ENCODE measurements around the gene FAM53A.

DNA sequence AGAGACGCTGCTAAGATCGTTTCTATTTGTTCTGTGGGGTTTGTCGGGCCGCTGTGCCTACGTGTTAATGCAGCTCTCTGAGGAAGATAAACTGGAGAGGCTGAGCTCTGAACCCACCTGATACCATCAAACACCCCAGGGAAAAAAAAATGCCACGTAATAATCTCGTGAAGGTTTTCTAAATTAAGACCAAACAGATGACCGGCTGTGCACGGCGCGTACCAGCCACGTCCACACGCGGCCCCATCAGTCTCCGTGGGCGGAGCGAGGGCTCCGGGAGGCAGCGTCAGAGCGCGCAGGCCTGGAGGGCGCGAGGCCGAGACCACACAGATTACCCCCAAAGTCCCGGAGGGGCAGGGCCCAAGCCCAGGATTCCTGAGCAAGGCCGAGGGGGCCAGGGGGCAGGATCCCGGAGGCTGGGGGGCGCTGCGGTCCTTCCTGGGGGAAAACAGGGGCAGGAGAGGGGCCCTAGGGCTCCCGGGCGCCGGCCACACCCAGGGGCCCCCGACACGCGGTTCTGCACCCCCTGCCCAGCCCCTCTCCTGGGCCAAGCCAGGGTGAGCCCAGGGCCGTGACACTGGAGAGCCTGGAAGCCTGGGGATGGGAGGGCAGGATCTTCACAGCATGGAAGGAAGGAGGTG lies 91.9 kb downstream of the FAM53A start:
- TF ChIP-seq, protein P1, sequence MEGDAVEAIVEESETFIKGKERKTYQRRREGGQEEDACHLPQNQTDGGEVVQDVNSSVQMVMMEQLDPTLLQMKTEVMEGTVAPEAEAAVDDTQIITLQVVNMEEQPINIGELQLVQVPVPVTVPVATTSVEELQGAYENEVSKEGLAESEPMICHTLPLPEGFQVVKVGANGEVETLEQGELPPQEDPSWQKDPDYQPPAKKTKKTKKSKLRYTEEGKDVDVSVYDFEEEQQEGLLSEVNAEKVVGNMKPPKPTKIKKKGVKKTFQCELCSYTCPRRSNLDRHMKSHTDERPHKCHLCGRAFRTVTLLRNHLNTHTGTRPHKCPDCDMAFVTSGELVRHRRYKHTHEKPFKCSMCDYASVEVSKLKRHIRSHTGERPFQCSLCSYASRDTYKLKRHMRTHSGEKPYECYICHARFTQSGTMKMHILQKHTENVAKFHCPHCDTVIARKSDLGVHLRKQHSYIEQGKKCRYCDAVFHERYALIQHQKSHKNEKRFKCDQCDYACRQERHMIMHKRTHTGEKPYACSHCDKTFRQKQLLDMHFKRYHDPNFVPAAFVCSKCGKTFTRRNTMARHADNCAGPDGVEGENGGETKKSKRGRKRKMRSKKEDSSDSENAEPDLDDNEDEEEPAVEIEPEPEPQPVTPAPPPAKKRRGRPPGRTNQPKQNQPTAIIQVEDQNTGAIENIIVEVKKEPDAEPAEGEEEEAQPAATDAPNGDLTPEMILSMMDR (IDR thresholded peaks at IDR 0.05): no peak
- no peak for TF ChIP-seq ZFX (IDR thresholded peaks at IDR 0.05; ENCODE audit: borderline replicate concordance)
